ENCODE results near the gene RBFOX1. TPM values are rescaled to one million over a fixed set of nuclear protein-coding genes. Genes with fewer than 3 reads are reported as not detected.

Gene RBFOX1
- total and polyA plus RNA-seq, 10 of the 15 experiments (the other 5 are each of a cell fraction or from before 2014, with no cell fraction given), result 0.87 TPM; not detected in 9

DNA sequence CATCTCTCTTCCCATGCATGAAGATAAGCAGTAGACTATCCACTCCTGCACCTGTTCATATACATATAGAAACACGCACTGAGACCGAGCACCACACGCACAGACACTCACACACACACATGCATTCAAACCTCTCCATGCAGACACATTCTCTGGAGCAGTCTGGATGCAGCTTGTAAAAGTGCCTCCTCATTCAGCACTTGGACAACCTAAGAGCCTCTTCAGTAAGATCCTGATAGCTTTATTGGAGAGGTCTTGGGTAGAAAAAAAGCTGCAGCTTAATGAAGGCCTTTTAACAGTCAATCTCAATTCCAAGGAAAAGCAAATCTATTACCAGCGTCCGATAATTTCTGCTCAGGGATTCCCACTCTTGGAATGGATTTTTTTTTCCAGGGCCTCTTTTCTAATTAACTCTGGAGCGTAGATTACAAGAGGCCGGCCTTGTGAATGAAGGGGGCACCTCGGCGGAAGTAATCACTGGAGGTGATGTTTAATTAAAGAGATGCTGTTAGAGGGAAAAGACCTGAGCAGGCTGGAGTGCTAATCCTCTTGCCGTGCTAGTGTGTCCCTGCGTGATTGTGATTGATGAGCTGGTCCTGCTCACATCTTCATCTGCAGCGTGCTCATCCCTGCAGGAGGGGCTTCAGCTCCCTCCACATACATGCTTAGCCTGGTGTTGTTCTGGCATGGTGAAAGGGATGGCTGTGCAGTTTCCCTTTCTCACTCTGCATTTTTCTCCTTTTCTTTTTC is 155.1 kb downstream of the RBFOX1 start:
- POLR2A ChIA-PET, result no interaction called here
- FAIRE-seq (no peak), DNase-seq (ENCODE audit: low read depth, low spot score) (no peak), ATAC-seq (no peak)
- no TSS peak for BruUV-seq (replicated peaks)
- SMC1A ChIA-PET (ENCODE audit: uncharacterized antibody, unreplicated experiment), result no interaction called here
- intact Hi-C loops (cut with micrococcal nuclease; ENCODE audit: unreplicated experiment) (no loop called here), in situ Hi-C loops (cut with MboI) (no loop called here)
- RAD21 ChIA-PET (ENCODE audit: unreplicated experiment), result no interaction called here
- no peaks in the 10 kb centered on the region for H3K79me2 ChIP-seq (ENCODE audit: control insufficient read depth, insufficient read depth, low read length)
- H2AFZ ChIP-seq (ENCODE audit: control insufficient read depth, low read depth, low read length), result no peak overlapping the region
- no peak overlapping the region for H3K27ac ChIP-seq (ENCODE audit: control insufficient read depth, insufficient read depth)
- no peaks in the 10 kb centered on the region; the same call in 2 of the 3 replicates for H3K9me3 ChIP-seq (replicated peaks; ENCODE audit: control insufficient read depth, insufficient read depth, low read length)
- H3K4me3 ChIP-seq, result no peak overlapping the region
- CTCF ChIA-PET, result no interaction called here
- no peak overlapping the region for H3K9ac ChIP-seq (ENCODE audit: control insufficient read depth, insufficient read depth, low read length)
- no peaks in the 10 kb centered on the region for H4K20me1 ChIP-seq (ENCODE audit: control insufficient read depth, insufficient read depth)
- no peak overlapping the region for H3K4me2 ChIP-seq (ENCODE audit: control insufficient read depth, insufficient read depth)
- no peaks in the 10 kb centered on the region for H3K4me1 ChIP-seq (ENCODE audit: control insufficient read depth, insufficient read depth, low read length)
- no peaks in the 10 kb centered on the region for H3K27me3 ChIP-seq (replicated peaks in 1 of 2; ENCODE audit: control insufficient read depth in 2 of 2, insufficient read depth in 2 of 2, low read length in 1 of 2)
- 56% methylated on average over 12 of the region's 12 CpGs for WGBS (ENCODE audit: insufficient coverage, insufficient replicate concordance, low lambda C conversion rate, missing lambda C conversion rate)
- no peak for TF ChIP-seq POLR2AphosphoS2 (IDR thresholded peaks at IDR 0.05; ENCODE audit: low read depth, low read length)
- no peaks in the 10 kb centered on the region for H3K36me3 ChIP-seq (ENCODE audit: control insufficient read depth in 2 of 2, insufficient read depth in 2 of 2, low read length in 1 of 2)

DNA sequence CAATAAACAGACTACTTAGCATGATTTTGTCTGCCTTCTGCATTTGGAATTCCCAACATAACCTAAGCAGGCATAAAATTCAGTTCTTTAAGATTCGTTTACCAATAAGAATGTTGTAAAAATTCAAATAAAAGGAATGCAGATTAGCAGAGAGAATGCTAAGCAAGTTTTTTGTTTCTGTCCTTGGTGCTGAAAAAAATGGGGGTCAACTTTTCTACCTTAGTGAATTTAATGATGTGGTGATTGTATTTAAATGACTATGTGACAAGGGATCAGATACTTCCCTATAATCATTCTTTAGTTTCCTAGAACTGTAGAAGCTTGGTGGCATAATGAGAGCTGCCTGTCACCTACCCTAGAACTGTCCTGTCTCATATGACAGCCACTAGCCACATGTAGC is 159.5 kb downstream of the RBFOX1 start:
- BruUV-seq (replicated peaks), result no TSS peak
- H3K4me2 ChIP-seq (ENCODE audit: control insufficient read depth, insufficient read depth), result no peak overlapping the region
- no peak overlapping the region for H3K27ac ChIP-seq (ENCODE audit: control insufficient read depth, insufficient read depth)
- DNase-seq (ENCODE audit: low read depth, low spot score) (no peak), ATAC-seq (no peak), FAIRE-seq (no peak)
- H2AFZ ChIP-seq (ENCODE audit: control insufficient read depth, low read depth, low read length), result no peak overlapping the region
- ChIA-PET SMC1A (ENCODE audit: uncharacterized antibody, unreplicated experiment) (interaction anchor here (0.7 kb wide), 1 partner anchor 26 kb away, joined by 3 read pairs; no protein-coding TSS in a partner anchor), POLR2A (no interaction called here), RAD21 (ENCODE audit: unreplicated experiment) (no interaction called here), CTCF (no interaction called here)
- H3K9me3 ChIP-seq (replicated peaks; ENCODE audit: control insufficient read depth, insufficient read depth, low read length), result no peaks in the 10 kb centered on the region
- no peaks in the 10 kb centered on the region for H3K4me1 ChIP-seq (ENCODE audit: control insufficient read depth, insufficient read depth, low read length)
- no peaks in the 10 kb centered on the region for H3K79me2 ChIP-seq (ENCODE audit: control insufficient read depth, insufficient read depth, low read length)
- no peak for TF ChIP-seq IKZF1 (conservative IDR thresholded peaks at IDR 0.05)
- no peak for TF ChIP-seq NFIC (IDR thresholded peaks at IDR 0.05; ENCODE audit: low read depth, low read length)
- no peak for TF ChIP-seq BMI1 (IDR thresholded peaks at IDR 0.05; ENCODE audit: borderline replicate concordance)
- TF ChIP-seq KLF5 (IDR thresholded peaks at IDR 0.05; ENCODE audit: partially characterized antibody), result no peak
- TF ChIP-seq SP1 (IDR thresholded peaks at IDR 0.05; ENCODE audit: low read depth, low read length), result no peak
- no peak for TF ChIP-seq RELA (IDR thresholded peaks at IDR 0.05; ENCODE audit: borderline replicate concordance, partially characterized antibody)
- TF ChIP-seq TAF1 (IDR thresholded peaks at IDR 0.05; ENCODE audit: borderline replicate concordance, low read depth, low read length), result no peak
- TF ChIP-seq RAD21 (IDR thresholded peaks at IDR 0.05; ENCODE audit: insufficient read depth, low read depth, low read length), result no peak
- H4K20me1 ChIP-seq (ENCODE audit: control insufficient read depth, insufficient read depth), result no peaks in the 10 kb centered on the region
- no peak overlapping the region for H3K9ac ChIP-seq (ENCODE audit: control insufficient read depth, insufficient read depth, low read length)
- intact Hi-C loops (cut with micrococcal nuclease; ENCODE audit: unreplicated experiment) (no loop called here), in situ Hi-C loops (cut with MboI) (no loop called here)
- 0% methylated on average over 1 of the region's 1 CpG for WGBS (ENCODE audit: insufficient coverage, insufficient replicate concordance, low lambda C conversion rate, missing lambda C conversion rate)
- no peaks in the 10 kb centered on the region for H3K27me3 ChIP-seq (replicated peaks in 1 of 2; ENCODE audit: control insufficient read depth in 2 of 2, insufficient read depth in 2 of 2, low read length in 1 of 2)
- H3K4me3 ChIP-seq, result no peak overlapping the region
- no peaks in the 10 kb centered on the region for H3K36me3 ChIP-seq (ENCODE audit: control insufficient read depth in 2 of 2, insufficient read depth in 2 of 2, low read length in 1 of 2)

Data from GM12878 (cell line).